NOMO-1 (cell line): ENCODE data around the gene PATE1.
A peak's percentile ranks its signal among the peaks of the same experiment; 100 is the strongest.

Source experiments
- DNase-seq, 2 experiments: peaks; one replicate each; lab custom pipeline; 2025; ENCODE audit not compliant: unreplicated experiment in 2 of 2; lab: John Stamatoyannopoulos, UW

Gene PATE1

DNA sequence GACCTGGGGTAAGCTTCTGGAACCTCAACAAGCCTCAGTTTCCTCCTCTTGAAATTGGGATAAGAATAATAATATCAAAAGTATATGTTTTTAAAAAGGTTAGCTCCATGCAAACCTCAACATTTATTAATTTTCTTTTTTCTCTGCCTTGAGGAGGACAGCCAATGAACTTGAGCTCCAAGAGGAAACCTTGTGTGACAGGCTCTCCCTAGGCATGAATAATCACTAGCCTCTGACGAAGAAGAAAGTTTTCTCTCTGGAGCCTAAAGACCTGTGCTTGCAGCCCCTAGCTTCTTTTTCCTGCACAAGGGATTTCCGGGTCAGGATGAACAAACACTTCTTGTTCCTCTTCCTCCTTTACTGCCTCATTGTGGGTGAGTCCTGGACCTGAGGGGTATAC lies 41.7 kb downstream of the PATE1 start, which contains the start of gene PATE3:
Gene PATE3, plus strand, starts transcription at position 301 of the 400 bp plus-strand sequence. Its CDS starts 25 bp downstream, at position 326.
- peak in 1 of 2 experiments; percentile 5 for DNase-seq

DNA sequence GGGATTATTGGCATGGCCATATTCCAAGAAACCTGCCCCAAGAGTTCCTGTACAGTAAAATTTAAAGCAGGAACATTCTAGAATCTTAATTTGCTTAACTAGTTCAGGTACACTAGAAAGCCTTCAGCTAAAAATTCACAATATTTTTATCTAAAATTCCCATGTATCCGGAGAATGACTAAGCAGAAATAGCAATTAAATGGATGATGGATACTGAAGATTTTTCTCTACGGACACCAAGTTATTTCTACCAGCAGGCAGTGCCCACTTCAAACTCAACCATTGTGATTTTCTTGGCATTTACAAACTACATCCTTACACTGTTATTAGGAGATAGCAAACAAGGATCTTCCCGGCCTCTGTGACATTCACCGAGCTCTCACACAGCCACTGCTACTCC lies 44.7 kb downstream of the PATE1 start:
- DNase-seq, result no peak

DNA sequence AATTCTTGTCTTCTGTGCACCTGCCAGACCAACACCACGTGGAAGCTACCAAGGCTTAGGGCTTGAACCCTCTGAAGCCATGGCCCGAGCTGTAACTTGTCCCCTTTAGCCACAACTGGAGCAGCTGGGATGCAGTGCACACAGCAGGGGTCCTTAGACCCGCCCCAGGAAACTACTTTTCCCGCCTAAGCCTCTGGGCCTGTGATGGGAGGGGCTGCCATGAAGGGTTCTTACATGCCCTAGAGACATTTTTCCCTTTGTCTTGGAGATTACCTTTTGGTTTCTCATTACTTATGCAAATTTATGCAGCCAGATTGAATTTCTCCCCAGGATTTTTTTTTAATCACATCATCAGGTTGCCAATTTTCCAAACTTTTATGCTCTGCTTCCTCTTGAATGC lies 51.6 kb downstream of the PATE1 start:
- DNase-seq, result no peak
